Activated B cell treated with CpG ODN at 0.5 μM for 24 hours (primary cell): Measurements from ENCODE around the gene XKR7. TPM values are rescaled to one million over a fixed set of nuclear protein-coding genes. Genes with fewer than 3 reads are reported as not detected.

Source experiments
- ATAC-seq: fragments of 200-7000 bp; cut with Tn5 transposase; one replicate; pipeline ENCODE4 v1.10.0; 2021; ENCODE audit warnings: low read depth, mild to moderate bottlenecking, moderate library complexity
- CTCF ChIA-PET: fragments of 350-600 bp; sonication (Branson Sonifier 250); formaldehyde crosslinking; loops from one replicate; lab custom pipeline; 2021; ENCODE audit warnings: antibody characterized with exemption; lab: Charles Lee
- POLR2A ChIA-PET: fragments of 350-600 bp; sonication (Branson Sonifier 250); formaldehyde crosslinking; loops from one replicate; lab custom pipeline; 2021; ENCODE audit warnings: antibody characterized with exemption; lab: Charles Lee
- DNase-seq: peaks from one replicate; pipeline ENCODE4 v3.0.0; 2022
- H3K27ac Mint-ChIP-seq: one replicate; pipeline ENCODE4 v1.8.0; 2020; ENCODE audit warnings: mixed read lengths
- H3K27me3 Mint-ChIP-seq: one replicate; pipeline ENCODE4 v1.8.0; 2021; ENCODE audit warnings: mixed read lengths
- H3K36me3 Mint-ChIP-seq: one replicate; pipeline ENCODE4 v1.8.0; 2021; ENCODE audit warnings: low read depth, mixed read lengths
- H3K4me1 Mint-ChIP-seq: one replicate; pipeline ENCODE4 v1.8.0; 2021; ENCODE audit warnings: mixed read lengths
- H3K4me3 Mint-ChIP-seq: one replicate; pipeline ENCODE4 v1.8.0; 2020; ENCODE audit warnings: mild to moderate bottlenecking, mixed read lengths
- H3K9me3 Mint-ChIP-seq: one replicate; pipeline ENCODE4 v1.8.0; 2020; ENCODE audit warnings: mixed read lengths
- CTCF ChIP-seq: fragments of 200-600 bp; IDR thresholded peaks from one replicate; pipeline ENCODE4 v1.8.0; 2022; ENCODE audit warnings: antibody characterized with exemption, mild to moderate bottlenecking
- intact Hi-C: fragments of 100-400 bp; cut with micrococcal nuclease; formaldehyde crosslinking; loops from one replicate; pipeline ENCODE4 v1.15.1; 2024
- total RNA-seq: library from RNA; stranded (reverse); gene quantifications from 2 replicates; pipeline ENCODE4 v1.2.3, GENCODE V29; 2022

The XKR7 gene
- total RNA-seq, 1 donor from 2014 or later = 0.04 TPM

- DNase-seq = no peak
- H3K27me3 Mint-ChIP-seq = peaks cover 2% of the 10 kb centered on the region
These were observed 32.8 kb upstream of the XKR7 start for GRCh38 chr20:31934968-31935764.

DNA sequence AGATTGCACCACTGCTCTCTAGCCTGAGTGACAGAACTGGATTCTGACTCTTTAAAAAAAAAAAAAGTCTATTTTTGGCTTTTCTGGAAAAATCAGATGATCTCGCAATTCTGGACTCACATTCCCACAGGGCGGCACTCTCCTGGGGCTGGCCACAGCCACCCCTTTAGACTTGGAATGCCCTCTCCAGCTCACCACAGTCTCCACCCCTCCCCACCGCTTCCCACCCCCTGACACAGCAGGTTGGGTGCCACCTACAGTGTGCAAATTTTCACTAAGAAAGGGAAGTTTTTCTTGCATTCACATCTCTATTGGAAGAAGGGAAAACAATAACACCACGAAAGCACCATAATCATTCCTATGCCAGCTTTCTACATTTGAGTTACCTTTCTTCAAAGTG, 31.5 kb upstream of the XKR7 start:
- POLR2A ChIA-PET = interaction anchor here (0.7 kb wide), 1 partner anchor 46 kb away, joined by 3 read pairs; no protein-coding TSS in a partner anchor
- CTCF ChIA-PET = no interaction called here
- intact Hi-C loops = no loop called here
- no peak for DNase-seq
- Mint-ChIP-seq H3K9me3 (no peaks in the 10 kb centered on the region), H3K4me3 (no peak overlapping the region), H3K36me3 (peaks cover 2% of the 10 kb centered on the region), H3K27me3 (no peaks in the 10 kb centered on the region), H3K4me1 (no peaks in the 10 kb centered on the region), H3K27ac (no peak overlapping the region)
- no peak for TF ChIP-seq CTCF
- no peak for ATAC-seq

More at GRCh38 chr20:31934968-31935764, 32.8 kb upstream of the XKR7 start:
- H3K9me3 Mint-ChIP-seq = no peaks in the 10 kb centered on the region
- intact Hi-C loops = no loop called here
- H3K4me3 Mint-ChIP-seq = no peak overlapping the region
- POLR2A ChIA-PET = no interaction called here
- no peak for ATAC-seq
- no peak for TF ChIP-seq CTCF
- CTCF ChIA-PET = interaction anchor here (1.2 to 1.7 kb wide), 2 partner anchors 8 to 17 kb away, joined by 3 to 5 read pairs; partner anchors contain the start of gene PDRG1
- peaks cover 2% of the 10 kb centered on the region for H3K36me3 Mint-ChIP-seq
- no peaks in the 10 kb centered on the region for H3K4me1 Mint-ChIP-seq
- no peak overlapping the region for H3K27ac Mint-ChIP-seq

GRCh38 chr20:31937820-31938219, 30.1 kb upstream of the XKR7 start:
- no peak for ATAC-seq
- DNase-seq = no peak
- no peak overlapping the region for H3K27ac Mint-ChIP-seq
- POLR2A ChIA-PET = interaction anchor here (0.5 to 0.6 kb wide), 2 partner anchors 46 to 279 kb away, joined by 3 to 7 read pairs; no protein-coding TSS in a partner anchor
- H3K4me1 Mint-ChIP-seq = no peaks in the 10 kb centered on the region
- peaks cover 14% of the 10 kb centered on the region for H3K36me3 Mint-ChIP-seq
- intact Hi-C loops = no loop called here
- no peak for TF ChIP-seq CTCF
- no peaks in the 10 kb centered on the region for H3K9me3 Mint-ChIP-seq
- H3K4me3 Mint-ChIP-seq = no peak overlapping the region
- CTCF ChIA-PET = no interaction called here
- H3K27me3 Mint-ChIP-seq = no peaks in the 10 kb centered on the region

- H3K4me1 Mint-ChIP-seq = no peaks in the 10 kb centered on the region
- no peak overlapping the region for H3K27ac Mint-ChIP-seq
- no peak for DNase-seq
- POLR2A ChIA-PET = interaction anchor here (1.1 kb wide), 1 partner anchor 12 kb away, joined by 3 read pairs; the partner anchor contains the start of gene PDRG1
- intact Hi-C loops = no loop called here
- no peaks in the 10 kb centered on the region for H3K9me3 Mint-ChIP-seq
- peaks cover 26% of the 10 kb centered on the region for H3K36me3 Mint-ChIP-seq
- TF ChIP-seq CTCF = no peak
- H3K27me3 Mint-ChIP-seq = no peaks in the 10 kb centered on the region
- no peak for ATAC-seq
- no peak overlapping the region for H3K4me3 Mint-ChIP-seq
- CTCF ChIA-PET = no interaction called here
These were observed 28.3 kb upstream of the XKR7 start for GRCh38 chr20:31939661-31940060.

DNA sequence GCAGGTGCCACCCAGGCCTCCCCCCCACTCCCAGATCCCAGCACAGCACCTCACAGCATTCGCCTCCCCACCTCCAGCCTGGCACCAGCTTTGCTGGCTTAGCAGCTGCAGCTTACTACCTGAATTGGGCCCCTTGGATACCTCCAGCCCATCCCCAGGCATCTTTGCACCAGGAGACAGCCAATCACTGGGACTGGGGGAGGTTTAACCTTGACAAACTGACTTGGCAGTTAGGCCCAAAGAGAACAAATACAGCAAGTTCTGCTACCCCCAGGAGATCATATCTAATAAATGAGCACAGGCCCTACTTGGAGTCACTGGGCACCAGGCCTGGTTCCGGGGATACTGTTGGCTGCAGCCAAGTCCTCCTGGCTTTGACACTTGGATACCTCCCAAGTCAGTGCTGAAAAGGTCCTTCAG, 24.9 kb upstream of the XKR7 start:
- H3K36me3 Mint-ChIP-seq = peaks cover 56% of the 10 kb centered on the region
- H3K27ac Mint-ChIP-seq = no peak overlapping the region
- intact Hi-C loops = no loop called here
- DNase-seq (no peak), ATAC-seq (no peak)
- ChIA-PET CTCF (interaction anchor here (1.1 to 2.0 kb wide), 3 partner anchors 8 to 120 kb away, joined by 3 to 6 read pairs (median 3); partner anchors contain the start of gene PDRG1), POLR2A (interaction anchor here (0.6 kb wide), 1 partner anchor 14 kb away, joined by 3 read pairs; no protein-coding TSS in a partner anchor)
- H3K27me3 Mint-ChIP-seq = no peaks in the 10 kb centered on the region
- no peaks in the 10 kb centered on the region for H3K9me3 Mint-ChIP-seq
- no peak for TF ChIP-seq CTCF
- no peak overlapping the region for H3K4me3 Mint-ChIP-seq
- no peaks in the 10 kb centered on the region for H3K4me1 Mint-ChIP-seq
